H1 (cell line): Measurements from ENCODE around the gene ZDHHC8. TPM values are rescaled to one million over a fixed set of nuclear protein-coding genes. Genes with fewer than 3 reads are reported as not detected.
A peak's percentile ranks its signal among the peaks of the same experiment; 100 is the strongest.

Experiments used
- CTCF ChIA-PET: fragments of 300-600 bp; sonication (Branson Sonifier 250); formaldehyde crosslinking; loops from one replicate; lab custom pipeline; 2021; ENCODE audit not compliant: partially characterized antibody; lab: Charles Lee
- POLR2A ChIA-PET: fragments of 300-600 bp; sonication (Branson Sonifier 250); formaldehyde crosslinking; loops from one replicate; lab custom pipeline; 2021; ENCODE audit warnings: inconsistent platforms; ENCODE audit not compliant: partially characterized antibody; lab: Charles Lee
- DNase-seq, 2 experiments: peaks; one replicate each; pipeline versions ENCODE4 v3.0.0 to v3.0.0-alpha.2; 2010 to 2022; ENCODE audit warnings: low spot score in 2 of 2, low read depth in 1 of 2, mixed read lengths in 1 of 2
- FAIRE-seq: peaks from 2 replicates; lab custom pipeline; 2011; peaks lifted over from hg19 to GRCh38; lab: Jason Lieb, UNC
- H2AFZ ChIP-seq: 2 replicates; pipeline ENCODE4 v1.8.1; 2012; ENCODE audit warnings: low read length, inconsistent platforms
- H2AK5ac ChIP-seq: 2 replicates; pipeline ENCODE4 v1.6.1; 2013; ENCODE audit warnings: low read depth, low read length
- H2BK120ac ChIP-seq: replicated peaks from 2 replicates; pipeline ENCODE3; 2013; ENCODE audit warnings: low read depth, low read length, inconsistent platforms
- H2BK12ac ChIP-seq: 2 replicates; pipeline ENCODE4 v1.6.1; 2013; ENCODE audit warnings: low read depth, low read length
- H2BK15ac ChIP-seq: 2 replicates; pipeline ENCODE4 v1.6.1; 2013; ENCODE audit warnings: low read length
- H2BK20ac ChIP-seq: 2 replicates; pipeline ENCODE4 v1.6.1; 2013; ENCODE audit warnings: low read length
- H2BK5ac ChIP-seq: 2 replicates; pipeline ENCODE4 v1.6.1; 2013; ENCODE audit warnings: low read depth, low read length
- H3K14ac ChIP-seq: 2 replicates; pipeline ENCODE4 v1.6.1; 2013; ENCODE audit warnings: inconsistent platforms; ENCODE audit not compliant: insufficient read length
- H3K18ac ChIP-seq: 2 replicates; pipeline ENCODE4 v1.6.1; 2013; ENCODE audit warnings: low read length; ENCODE audit errors: extremely low read depth
- H3K23ac ChIP-seq: 2 replicates; pipeline ENCODE4 v1.6.1; 2013; ENCODE audit warnings: inconsistent platforms; ENCODE audit not compliant: insufficient read length
- H3K23me2 ChIP-seq: 2 replicates; pipeline ENCODE4 v1.6.1; 2013; ENCODE audit warnings: low read depth, low read length
- H3K27ac ChIP-seq: 2 replicates; pipeline ENCODE4 v1.6.1; 2011; ENCODE audit warnings: low read depth, low read length, inconsistent platforms
- H3K27me3 ChIP-seq, 4 experiments: replicated peaks in 1 of 4; 1 replicate in 1 of 4; 2 replicates in 3 of 4; pipeline versions ENCODE4 v1.6.1 to v1.8.1; 2011 to 2013; ENCODE audit warnings: low read length in 3 of 4, mild to moderate bottlenecking in 3 of 4, inconsistent platforms in 2 of 4, mixed read lengths in 2 of 4, moderate library complexity in 1 of 4; ENCODE audit not compliant: control insufficient read depth in 3 of 4, insufficient read depth in 3 of 4; ENCODE audit errors: extremely low read depth in 1 of 4
- H3K36me3 ChIP-seq, 4 experiments: 2 replicates each; pipeline versions ENCODE4 v1.6.1 to v1.8.1; 2011 to 2013; ENCODE audit warnings: mild to moderate bottlenecking in 4 of 4, low read length in 3 of 4, moderate library complexity in 2 of 4, control low read depth in 1 of 4, inconsistent platforms in 1 of 4; ENCODE audit not compliant: insufficient read depth in 4 of 4, control insufficient read depth in 2 of 4
- H3K4ac ChIP-seq: replicated peaks from 2 replicates; pipeline ENCODE3; 2013; ENCODE audit warnings: low read length, low read depth, mixed read lengths, inconsistent platforms; ENCODE audit not compliant: insufficient read length
- H3K4me1 ChIP-seq, 4 experiments: replicated peaks in 1 of 4; 1 replicate in 1 of 4; 2 replicates in 3 of 4; pipeline versions ENCODE4 v1.6.1 to v1.8.1; 2011 to 2013; ENCODE audit warnings: low read length in 3 of 4, inconsistent platforms in 2 of 4, mixed read lengths in 1 of 4; ENCODE audit not compliant: insufficient read depth in 4 of 4, control insufficient read depth in 3 of 4
- H3K4me2 ChIP-seq, 2 experiments: 2 replicates each; pipeline versions ENCODE4 v1.6.1 to v1.8.1; 2011 to 2013; ENCODE audit warnings: low read depth in 2 of 2, low read length in 2 of 2, control low read depth in 1 of 2, inconsistent platforms in 1 of 2, mild to moderate bottlenecking in 1 of 2; ENCODE audit not compliant: insufficient read depth in 1 of 2
- H3K4me3 ChIP-seq, 4 experiments: fragments of 200-600, 300-600 bp in 1 of 4; sonication (generic), shearing (Covaris generic), sonication (Bioruptor Twin) in 1 of 4; 2 replicates each; pipeline versions ENCODE4 v1.5.1 to v1.8.1; 2011 to 2016; ENCODE audit warnings: low read length in 4 of 4, low read depth in 3 of 4, control low read depth in 2 of 4, inconsistent platforms in 2 of 4, mild to moderate bottlenecking in 2 of 4, mixed read lengths in 1 of 4, moderate library complexity in 1 of 4; ENCODE audit not compliant: insufficient read depth in 2 of 4; ENCODE audit errors: extremely low read depth in 1 of 4
- H3K56ac ChIP-seq: replicated peaks from 2 replicates; pipeline ENCODE3; 2013; ENCODE audit warnings: low read depth, mild to moderate bottlenecking, mixed read lengths, low read length, inconsistent platforms; ENCODE audit not compliant: insufficient read length
- H3K79me1 ChIP-seq: 2 replicates; pipeline ENCODE4 v1.6.1; 2013; ENCODE audit warnings: low read depth, low read length, control low read depth
- H3K79me2 ChIP-seq, 2 experiments: 2 replicates each; pipeline versions ENCODE4 v1.6.1 to v1.8.1; 2012 to 2013; ENCODE audit warnings: low read length in 2 of 2, mild to moderate bottlenecking in 2 of 2, inconsistent platforms in 1 of 2; ENCODE audit not compliant: insufficient read depth in 2 of 2, control insufficient read depth in 1 of 2
- H3K9ac ChIP-seq, 4 experiments: replicated peaks in 1 of 4; 1 replicate in 1 of 4; 2 replicates in 3 of 4; pipeline versions ENCODE4 v1.6.1 to v1.8.1; 2011 to 2013; ENCODE audit warnings: low read depth in 3 of 4, low read length in 3 of 4, control low read depth in 2 of 4, mild to moderate bottlenecking in 2 of 4, moderate library complexity in 2 of 4, inconsistent platforms in 1 of 4; ENCODE audit errors: extremely low read depth in 1 of 4
- H3K9me3 ChIP-seq, 2 experiments: 2 replicates each; pipeline versions ENCODE4 v1.6.1 to v1.8.1; 2012 to 2013; ENCODE audit warnings: mild to moderate bottlenecking in 2 of 2, moderate library complexity in 2 of 2, control low read depth in 1 of 2, inconsistent platforms in 1 of 2, low read depth in 1 of 2, low read length in 1 of 2, mixed read lengths in 1 of 2; ENCODE audit not compliant: insufficient read depth in 2 of 2
- H4K20me1 ChIP-seq, 2 experiments: replicated peaks in 1 of 2; 2 replicates each; pipeline versions ENCODE3 to v1.8.1; 2011 to 2013; ENCODE audit warnings: inconsistent platforms in 2 of 2, low read length in 2 of 2, mild to moderate bottlenecking in 1 of 2; ENCODE audit not compliant: insufficient read depth in 2 of 2, control insufficient read depth in 1 of 2
- H4K5ac ChIP-seq: 2 replicates; pipeline ENCODE4 v1.6.1; 2013; ENCODE audit warnings: low read length, low read depth, mixed read lengths, inconsistent platforms; ENCODE audit not compliant: insufficient read length
- H4K8ac ChIP-seq: 2 replicates; pipeline ENCODE4 v1.8.0; 2013; ENCODE audit warnings: mild to moderate bottlenecking, moderate library complexity, low read length, inconsistent platforms; ENCODE audit not compliant: insufficient read depth; ENCODE audit errors: extremely low read depth
- H4K91ac ChIP-seq: replicated peaks from 2 replicates; pipeline ENCODE3; 2013; ENCODE audit warnings: low read length, mixed read lengths, inconsistent platforms; ENCODE audit not compliant: insufficient read length
- EP300 ChIP-seq, 2 experiments: IDR thresholded peaks; 1 replicate in 1 of 2; 2 replicates in 1 of 2; pipeline ENCODE4 v1.6.1; 2011 to 2012; ENCODE audit warnings: low read depth in 2 of 2, low read length in 2 of 2, mild to moderate bottlenecking in 2 of 2, borderline replicate concordance in 1 of 2, inconsistent platforms in 1 of 2, moderate library complexity in 1 of 2
- POLR2AphosphoS5 ChIP-seq: IDR thresholded peaks from 2 replicates; pipeline ENCODE4 v1.6.1; 2011; ENCODE audit warnings: low read depth, low read length
- WGBS, 2 experiments: shearing (Covaris generic) in 1 of 2; methylation state at CpG; one replicate each; pipeline versions ENCODE4 v1.1.6 to v1.1.7; 2013 to 2015; ENCODE audit warnings: low lambda C conversion rate in 2 of 2, mixed read lengths in 2 of 2, inconsistent platforms in 1 of 2, low coverage in 1 of 2, missing lambda C conversion rate in 1 of 2; ENCODE audit not compliant: insufficient replicate concordance in 2 of 2, insufficient coverage in 1 of 2, insufficient read length in 1 of 2; ENCODE audit errors: extremely low coverage in 1 of 2, missing lambda C conversion rate in 1 of 2; 5-methylcytosine and 5-hydroxymethylcytosine counted together
- polyA plus RNA-seq, 7 experiments: library from polyadenylated mRNA; depleted of rRNA in 3 of 7; stranded (reverse) in 5 of 7; unstranded in 2 of 7; fragments of >200 nt in 5 of 7; fragments of 200-250 nt in 2 of 7; gene quantifications; 1 replicate in 5 of 7; 2 replicates in 1 of 7; 4 replicates in 1 of 7; pipeline versions ENCODE4 v1.2.1 to v1.2.3, GENCODE V29; 2011 to 2013; ENCODE audit warnings: missing spikeins in 2 of 7, mixed read lengths in 2 of 7
- total RNA-seq: library from RNA; stranded (reverse); fragmentation: NEBNext Ultra II Directional; extraction: Animal tissue kit (Norgen Biotek cat#: 25700); gene quantifications from 2 replicates; pipeline ENCODE4 v1.2.1, GENCODE V29; 2021
- TF ChIP-seq, protein P1 (sequence below), 3 experiments: IDR thresholded peaks; 1 replicate in 2 of 3; 2 replicates in 1 of 3; pipeline versions ENCODE4 v1.5.1 to v1.6.1; 2011; ENCODE audit warnings: low read length in 3 of 3, mild to moderate bottlenecking in 3 of 3, inconsistent platforms in 2 of 3, low read depth in 1 of 3, moderate library complexity in 1 of 3; ENCODE audit not compliant: insufficient read depth in 1 of 3; ENCODE audit errors: control extremely low read depth in 1 of 3

Gene ZDHHC8
- total and polyA plus RNA-seq, 2 of the 8 experiments (the other 6 are each of a cell fraction or from before 2014, with no cell fraction given) = 18.6 to 65.6 TPM

DNA sequence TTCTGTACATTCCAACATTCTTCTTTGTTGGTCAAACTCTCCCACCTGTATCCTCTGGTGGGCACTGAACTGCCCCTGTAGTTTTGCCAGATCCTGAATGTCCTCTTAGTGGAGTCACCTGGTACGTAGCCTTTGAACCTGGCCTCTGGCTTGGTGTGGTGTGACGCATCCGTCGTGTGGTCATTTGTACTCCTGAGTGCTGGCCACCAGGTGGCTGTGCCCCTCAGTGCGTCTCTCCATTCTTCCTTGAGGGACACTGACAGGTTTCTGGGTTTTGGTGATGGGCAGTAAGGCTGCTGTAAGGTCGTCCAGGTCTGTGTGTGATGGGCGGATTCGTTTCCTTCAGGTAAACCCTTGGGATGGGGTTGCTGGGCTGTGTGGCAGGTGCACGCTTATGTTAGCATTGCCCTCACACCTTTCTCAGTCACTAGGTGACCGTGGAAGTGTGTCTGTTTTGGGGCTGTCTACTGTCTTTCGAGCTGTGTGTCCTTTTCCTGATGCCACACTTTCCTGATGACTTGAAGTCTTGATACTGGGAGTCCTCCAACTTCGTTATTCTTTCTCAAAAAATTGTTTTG, 29.3 kb upstream of the ZDHHC8 start:
- Histone ChIP-seq H3K4me2 (no peak overlapping the region), H3K79me2 (peaks cover 0 to 34% of the 10 kb centered on the region in 2 experiments), H3K18ac (no peak overlapping the region), H3K4me3 (no peak overlapping the region), H2AK5ac (no peak overlapping the region), H2BK5ac (no peak overlapping the region), H2BK12ac (no peak overlapping the region), H2BK15ac (no peak overlapping the region), H4K8ac (no peak overlapping the region), H3K56ac (no peak overlapping the region), H3K14ac (no peak overlapping the region), H4K20me1 (peaks cover 14 to 44% of the 10 kb centered on the region in 2 experiments), H3K9ac (no peak overlapping the region), H3K23ac (no peak overlapping the region), H3K27me3 (no peaks in the 10 kb centered on the region), H3K9me3 (no peaks in the 10 kb centered on the region), H3K36me3 (peaks cover 32 to 83% (median 55%) of the 10 kb centered on the region in 4 experiments), H3K27ac (no peak overlapping the region), H4K5ac (no peak overlapping the region), H2BK120ac (no peak overlapping the region), H2AFZ (no peak overlapping the region), H3K79me1 (peaks cover 16% of the 10 kb centered on the region), H3K4ac (no peak overlapping the region), H2BK20ac (no peak overlapping the region), H3K23me2 (no peaks in the 10 kb centered on the region), H3K4me1 (peaks cover 0 to 6% (median 0%) of the 10 kb centered on the region in 4 experiments; a peak in 3 of 7 replicates), H4K91ac (no peak overlapping the region)
- DNase-seq = no peak
- WGBS, 2 experiments = 91% methylated on average over 12 of the region's 12 CpGs; no CpG with 5 or more reads in 1 of the 2 experiments
- FAIRE-seq = no peak
- TF ChIP-seq POLR2AphosphoS5 (0 out of 2 replicates have a peak, but pooled peaks have one; percentile 49), EP300 (IDR thresholded peaks at IDR 0.05; ENCODE audit: borderline replicate concordance in 1 of 2, low read depth in 2 of 2, low read length in 2 of 2) (no peak)
- TF ChIP-seq, protein P1, sequence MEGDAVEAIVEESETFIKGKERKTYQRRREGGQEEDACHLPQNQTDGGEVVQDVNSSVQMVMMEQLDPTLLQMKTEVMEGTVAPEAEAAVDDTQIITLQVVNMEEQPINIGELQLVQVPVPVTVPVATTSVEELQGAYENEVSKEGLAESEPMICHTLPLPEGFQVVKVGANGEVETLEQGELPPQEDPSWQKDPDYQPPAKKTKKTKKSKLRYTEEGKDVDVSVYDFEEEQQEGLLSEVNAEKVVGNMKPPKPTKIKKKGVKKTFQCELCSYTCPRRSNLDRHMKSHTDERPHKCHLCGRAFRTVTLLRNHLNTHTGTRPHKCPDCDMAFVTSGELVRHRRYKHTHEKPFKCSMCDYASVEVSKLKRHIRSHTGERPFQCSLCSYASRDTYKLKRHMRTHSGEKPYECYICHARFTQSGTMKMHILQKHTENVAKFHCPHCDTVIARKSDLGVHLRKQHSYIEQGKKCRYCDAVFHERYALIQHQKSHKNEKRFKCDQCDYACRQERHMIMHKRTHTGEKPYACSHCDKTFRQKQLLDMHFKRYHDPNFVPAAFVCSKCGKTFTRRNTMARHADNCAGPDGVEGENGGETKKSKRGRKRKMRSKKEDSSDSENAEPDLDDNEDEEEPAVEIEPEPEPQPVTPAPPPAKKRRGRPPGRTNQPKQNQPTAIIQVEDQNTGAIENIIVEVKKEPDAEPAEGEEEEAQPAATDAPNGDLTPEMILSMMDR (IDR thresholded peaks at IDR 0.05; ENCODE audit: control extremely low read depth in 1 of 3, insufficient read depth in 1 of 3, low read depth in 1 of 3, low read length in 3 of 3) = peak; percentile 30 to 45 (median 32)
- POLR2A ChIA-PET = interaction anchor here (22.7 to 29.4 kb wide), 2 partner anchors 7 to 9 kb away, joined by 598 read pairs; partner anchors contain the start of genes RANBP1 and TRMT2A
- CTCF ChIA-PET = interaction anchor here (0.7 to 4.5 kb wide), 4 partner anchors 8 to 41 kb away, joined by 3 to 23 read pairs (median 8); no protein-coding TSS in a partner anchor
